Natural killer cell (primary cell): ENCODE data around the gene SCCPDH. TPM values are rescaled to one million over a fixed set of nuclear protein-coding genes. Genes with fewer than 3 reads are reported as not detected.
"Not testable (repeated sequence)": the region's sequence is repeated elsewhere in the genome, so short reads cannot be mapped to it uniquely, and the experiment has no call there.

Experiments
- ATAC-seq, 3 donors: fragments of 150-1000 bp in 2 of 3; fragments of 200-7000 bp in 1 of 3; cut with Tn5 transposase; 1 replicate in 1 of 3; 2 replicates in 2 of 3; pipeline ENCODE4 v1.10.0; 2021; ENCODE audit warnings: mild to moderate bottlenecking in 2 of 3, moderate library complexity in 2 of 3
- DNase-seq, 2 donors: peaks; one replicate each; pipeline versions ENCODE4 v3.0.0 to v3.0.0-alpha.2; 2013 to 2021; ENCODE audit warnings: mixed read lengths in 1 of 2
- H3K27ac ChIP-seq: one replicate; pipeline ENCODE4 v1.5.1; 2013; ENCODE audit warnings: mild to moderate bottlenecking, low read length
- H3K27me3 ChIP-seq: one replicate; pipeline ENCODE4 v1.6.1; 2013; ENCODE audit warnings: low read length; ENCODE audit not compliant: control insufficient read depth, insufficient read depth
- H3K36me3 ChIP-seq: one replicate; pipeline ENCODE4 v1.6.1; 2013; ENCODE audit warnings: low read length; ENCODE audit not compliant: control insufficient read depth, insufficient read depth
- H3K4me1 ChIP-seq: one replicate; pipeline ENCODE4 v1.6.1; 2013; ENCODE audit warnings: low read length; ENCODE audit not compliant: control insufficient read depth, insufficient read depth
- H3K4me3 ChIP-seq: one replicate; pipeline ENCODE4 v1.5.1; 2013; ENCODE audit warnings: low read length
- H3K9me3 ChIP-seq: one replicate; pipeline ENCODE4 v1.6.1; 2013; ENCODE audit warnings: low read length; ENCODE audit not compliant: control insufficient read depth, insufficient read depth
- H3K27ac Mint-ChIP-seq, 2 donors: one replicate each; pipeline ENCODE4 v1.8.0; 2022; ENCODE audit warnings: mild to moderate bottlenecking in 2 of 2, mixed read lengths in 2 of 2, moderate library complexity in 1 of 2
- H3K27me3 Mint-ChIP-seq, 2 donors: one replicate each; pipeline ENCODE4 v1.8.0; 2022; ENCODE audit warnings: low read depth in 2 of 2, mixed read lengths in 2 of 2
- H3K36me3 Mint-ChIP-seq: one replicate; pipeline ENCODE4 v1.8.0; 2022; ENCODE audit warnings: mixed read lengths
- H3K4me1 Mint-ChIP-seq, 2 donors: one replicate each; pipeline ENCODE4 v1.8.0; 2022; ENCODE audit warnings: mixed read lengths in 2 of 2
- H3K4me3 Mint-ChIP-seq: one replicate; pipeline ENCODE4 v1.8.0; 2022; ENCODE audit warnings: mild to moderate bottlenecking, moderate library complexity, mixed read lengths
- H3K9me3 Mint-ChIP-seq, 2 donors: one replicate each; pipeline ENCODE4 v1.8.0; 2022; ENCODE audit warnings: mixed read lengths in 2 of 2
- WGBS: methylation state at CpG from one replicate; pipeline ENCODE4 v1.1.7; 2013; ENCODE audit warnings: missing lambda C conversion rate; ENCODE audit not compliant: insufficient coverage; 5-methylcytosine and 5-hydroxymethylcytosine counted together
- intact Hi-C: fragments of 100-400 bp; cut with micrococcal nuclease; formaldehyde crosslinking; loops from one replicate; pipeline ENCODE4 v1.14.2; 2022
- total RNA-seq, 4 donors: library from RNA; stranded (reverse); fragments of 120-200 nt in 1 of 4; gene quantifications; one replicate each; pipeline versions ENCODE4 v1.2.3 to v1.2.4, GENCODE V29; 2013 to 2022
- TF ChIP-seq, protein P1 (sequence below): fragments of 200-600 bp; IDR thresholded peaks from one replicate; pipeline ENCODE4 v1.8.0; 2022; ENCODE audit warnings: antibody characterized with exemption

Gene SCCPDH
- total RNA-seq, 3 donors from 2014 or later (not counting 1 experiment from before 2014, with no cell fraction given): 5.3 to 24.8 (median 9.2) TPM

DNA sequence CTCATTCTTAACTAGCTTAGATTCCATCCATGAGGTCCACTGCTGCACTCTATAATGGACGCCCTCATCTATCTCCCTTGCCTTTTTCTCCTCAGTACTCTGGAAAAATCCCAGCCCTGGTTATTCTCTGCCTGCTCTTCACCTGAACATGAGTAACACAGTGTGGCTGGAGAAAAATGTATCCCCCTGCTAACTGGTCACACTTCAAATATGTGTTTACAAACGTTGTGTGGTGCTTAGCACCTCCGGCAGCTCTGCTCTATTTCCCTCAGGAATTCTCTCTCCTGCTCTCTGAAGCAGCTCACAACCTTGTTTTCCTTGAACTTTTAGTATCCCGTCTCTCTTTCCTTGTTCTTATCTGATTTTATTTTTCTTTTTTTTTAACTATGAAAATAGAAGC is 4.1 kb downstream of the SCCPDH start:
- H3K27ac Mint-ChIP-seq: no peak overlapping the region
- intact Hi-C loops: no loop called here
- DNase-seq: no peak
- no peaks in the 10 kb centered on the region for H3K27me3 ChIP-seq
- no peak overlapping the region for H3K4me3 Mint-ChIP-seq
- peaks cover 33% of the 10 kb centered on the region for H3K36me3 Mint-ChIP-seq
- H3K9me3 Mint-ChIP-seq: peaks cover 7 to 10% of the 10 kb centered on the region in 2 donors
- peaks cover 11% of the 10 kb centered on the region for H3K4me1 ChIP-seq
- WGBS: 96% methylated on average over 3 of the region's 4 CpGs
- no peak for ATAC-seq
- TF ChIP-seq, protein P1, sequence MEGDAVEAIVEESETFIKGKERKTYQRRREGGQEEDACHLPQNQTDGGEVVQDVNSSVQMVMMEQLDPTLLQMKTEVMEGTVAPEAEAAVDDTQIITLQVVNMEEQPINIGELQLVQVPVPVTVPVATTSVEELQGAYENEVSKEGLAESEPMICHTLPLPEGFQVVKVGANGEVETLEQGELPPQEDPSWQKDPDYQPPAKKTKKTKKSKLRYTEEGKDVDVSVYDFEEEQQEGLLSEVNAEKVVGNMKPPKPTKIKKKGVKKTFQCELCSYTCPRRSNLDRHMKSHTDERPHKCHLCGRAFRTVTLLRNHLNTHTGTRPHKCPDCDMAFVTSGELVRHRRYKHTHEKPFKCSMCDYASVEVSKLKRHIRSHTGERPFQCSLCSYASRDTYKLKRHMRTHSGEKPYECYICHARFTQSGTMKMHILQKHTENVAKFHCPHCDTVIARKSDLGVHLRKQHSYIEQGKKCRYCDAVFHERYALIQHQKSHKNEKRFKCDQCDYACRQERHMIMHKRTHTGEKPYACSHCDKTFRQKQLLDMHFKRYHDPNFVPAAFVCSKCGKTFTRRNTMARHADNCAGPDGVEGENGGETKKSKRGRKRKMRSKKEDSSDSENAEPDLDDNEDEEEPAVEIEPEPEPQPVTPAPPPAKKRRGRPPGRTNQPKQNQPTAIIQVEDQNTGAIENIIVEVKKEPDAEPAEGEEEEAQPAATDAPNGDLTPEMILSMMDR: no peak
- no peaks in the 10 kb centered on the region for H3K27me3 Mint-ChIP-seq
- no peak overlapping the region for H3K27ac ChIP-seq
- no peaks in the 10 kb centered on the region for H3K36me3 ChIP-seq
- no peak overlapping the region for H3K4me3 ChIP-seq
- peaks cover 4% of the 10 kb centered on the region for H3K9me3 ChIP-seq
- peaks cover 13 to 15% of the 10 kb centered on the region in 2 donors for H3K4me1 Mint-ChIP-seq

- ATAC-seq, intact Hi-C loops, H3K27ac ChIP-seq, H3K27me3 ChIP-seq, H3K27me3 Mint-ChIP-seq, DNase-seq, H3K4me3 ChIP-seq, H3K4me3 Mint-ChIP-seq, H3K36me3 ChIP-seq, H3K9me3 ChIP-seq, H3K27ac Mint-ChIP-seq, H3K4me1 ChIP-seq: not testable (repeated sequence)
- H3K36me3 Mint-ChIP-seq: peaks cover 33% of the 10 kb centered on the region
- H3K4me1 Mint-ChIP-seq: peaks cover 10 to 13% of the 10 kb centered on the region in 2 donors
- peaks cover 7 to 10% of the 10 kb centered on the region in 2 donors for H3K9me3 Mint-ChIP-seq
- WGBS: 87% methylated on average over 5 of the region's 5 CpGs
Observed at GRCh38 chr1:246729040-246729439, 4.8 kb downstream of the SCCPDH start.

DNA sequence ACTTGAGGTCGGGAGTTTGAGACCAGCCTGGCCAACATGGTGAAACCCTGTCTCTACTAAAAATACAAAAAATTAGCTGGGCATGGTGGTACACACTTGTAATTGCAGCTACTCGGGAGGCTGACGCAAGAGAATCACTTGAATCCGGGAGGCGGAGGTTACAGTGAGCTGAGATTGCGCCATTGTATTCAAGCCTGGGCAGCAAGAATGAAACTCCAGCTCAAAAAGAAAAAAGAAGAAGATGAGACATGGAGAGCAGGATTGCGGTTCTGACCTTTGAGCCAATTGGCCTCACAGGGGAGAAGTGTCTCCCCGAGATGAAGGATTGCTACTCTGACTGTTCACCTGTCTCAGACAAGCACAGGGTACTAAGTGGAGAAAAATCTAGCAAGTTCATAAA is 6.6 kb downstream of the SCCPDH start:
- peaks cover 7 to 10% of the 10 kb centered on the region in 2 donors for H3K9me3 Mint-ChIP-seq
- peaks cover 4% of the 10 kb centered on the region for H3K9me3 ChIP-seq
- no peaks in the 10 kb centered on the region for H3K4me1 ChIP-seq
- H3K27ac Mint-ChIP-seq: no peak overlapping the region
- peaks cover 41% of the 10 kb centered on the region for H3K36me3 Mint-ChIP-seq
- H3K4me1 Mint-ChIP-seq: no peaks in the 10 kb centered on the region
- 96% methylated on average over 8 of the region's 8 CpGs for WGBS
- no peak overlapping the region for H3K4me3 ChIP-seq
- H3K36me3 ChIP-seq: no peaks in the 10 kb centered on the region
- TF ChIP-seq, protein P1: no peak
- no peaks in the 10 kb centered on the region for H3K27me3 ChIP-seq
- ATAC-seq (no peak), DNase-seq (no peak)
- no peaks in the 10 kb centered on the region for H3K27me3 Mint-ChIP-seq
- H3K27ac ChIP-seq: no peak overlapping the region
- intact Hi-C loops: no loop called here
- H3K4me3 Mint-ChIP-seq: no peak overlapping the region

DNA sequence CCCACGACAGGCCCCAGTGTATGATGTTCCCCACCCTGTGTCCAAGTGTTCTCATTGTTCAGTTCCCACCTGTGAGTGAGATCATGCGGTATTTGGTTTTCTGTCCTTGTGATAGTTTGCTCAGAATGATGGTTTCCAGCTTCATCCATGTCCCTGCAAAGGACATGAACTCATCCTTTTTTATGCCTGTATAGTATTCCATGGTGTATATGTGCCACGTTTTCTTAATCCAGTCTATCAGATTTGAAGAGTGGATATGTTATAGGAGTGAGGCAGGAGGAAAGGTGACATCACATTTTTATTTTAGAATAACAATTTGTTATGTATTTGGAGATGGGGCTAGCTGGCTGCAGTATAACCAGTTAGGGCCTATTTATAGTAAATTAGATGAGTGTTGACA is 7.7 kb downstream of the SCCPDH start:
- H3K27me3 ChIP-seq, H3K27ac Mint-ChIP-seq, H3K27me3 Mint-ChIP-seq, intact Hi-C loops, H3K4me3 Mint-ChIP-seq, H3K4me3 ChIP-seq, H3K9me3 ChIP-seq, H3K27ac ChIP-seq, DNase-seq, H3K4me1 Mint-ChIP-seq, H3K4me1 ChIP-seq, H3K36me3 ChIP-seq, ATAC-seq: not testable (repeated sequence)
- WGBS: 89% methylated on average over 3 of the region's 3 CpGs
- H3K36me3 Mint-ChIP-seq: peaks cover 41% of the 10 kb centered on the region
- H3K9me3 Mint-ChIP-seq: peaks cover 7 to 10% of the 10 kb centered on the region in 2 donors
